HL-60 (cell line): ENCODE data around the gene PIGC.

ENCODE experiments used
- CTCF ChIP-seq: IDR thresholded peaks from one replicate; pipeline ENCODE4 v1.5.1; 2011; ENCODE audit warnings: low read length, control low read depth, inconsistent platforms; ENCODE audit not compliant: insufficient read depth
- POLR2AphosphoS5 ChIP-seq: IDR thresholded peaks from 2 replicates; pipeline ENCODE4 v1.6.1; 2012; ENCODE audit warnings: low read depth

- TF ChIP-seq CTCF (peak; percentile 55), POLR2AphosphoS5 (no peak)
Measured at GRCh38 chr1:172429331-172430127, 14.3 kb downstream of the PIGC start.
